ENCODE results near the gene TRAF2.

DNA sequence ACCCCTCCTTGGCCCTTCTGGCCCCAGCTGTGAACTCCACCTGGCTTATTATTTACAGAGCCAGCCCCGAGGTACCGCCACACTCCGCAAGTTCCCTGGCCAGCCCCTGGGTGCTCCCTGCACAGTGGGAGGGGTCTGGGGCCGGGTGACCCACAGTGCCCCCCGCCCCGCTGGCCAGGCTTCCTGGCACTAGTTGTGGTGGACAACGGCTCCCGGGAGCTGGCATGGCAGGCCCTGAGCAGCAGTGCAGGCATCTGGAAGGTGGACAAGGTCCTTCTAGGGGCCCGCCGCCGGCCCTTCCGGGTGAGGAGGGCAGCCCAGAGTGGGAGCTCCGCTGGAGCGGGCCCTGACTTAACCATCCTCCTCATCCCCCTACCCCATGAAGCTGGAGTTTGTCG, 30.2 kb upstream of the TRAF2 start:
- TF ChIP-seq, protein P1, sequence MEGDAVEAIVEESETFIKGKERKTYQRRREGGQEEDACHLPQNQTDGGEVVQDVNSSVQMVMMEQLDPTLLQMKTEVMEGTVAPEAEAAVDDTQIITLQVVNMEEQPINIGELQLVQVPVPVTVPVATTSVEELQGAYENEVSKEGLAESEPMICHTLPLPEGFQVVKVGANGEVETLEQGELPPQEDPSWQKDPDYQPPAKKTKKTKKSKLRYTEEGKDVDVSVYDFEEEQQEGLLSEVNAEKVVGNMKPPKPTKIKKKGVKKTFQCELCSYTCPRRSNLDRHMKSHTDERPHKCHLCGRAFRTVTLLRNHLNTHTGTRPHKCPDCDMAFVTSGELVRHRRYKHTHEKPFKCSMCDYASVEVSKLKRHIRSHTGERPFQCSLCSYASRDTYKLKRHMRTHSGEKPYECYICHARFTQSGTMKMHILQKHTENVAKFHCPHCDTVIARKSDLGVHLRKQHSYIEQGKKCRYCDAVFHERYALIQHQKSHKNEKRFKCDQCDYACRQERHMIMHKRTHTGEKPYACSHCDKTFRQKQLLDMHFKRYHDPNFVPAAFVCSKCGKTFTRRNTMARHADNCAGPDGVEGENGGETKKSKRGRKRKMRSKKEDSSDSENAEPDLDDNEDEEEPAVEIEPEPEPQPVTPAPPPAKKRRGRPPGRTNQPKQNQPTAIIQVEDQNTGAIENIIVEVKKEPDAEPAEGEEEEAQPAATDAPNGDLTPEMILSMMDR (IDR thresholded peaks at IDR 0.05; ENCODE audit: low read depth, low read length) = no peak
- TF ChIP-seq, protein P2, sequence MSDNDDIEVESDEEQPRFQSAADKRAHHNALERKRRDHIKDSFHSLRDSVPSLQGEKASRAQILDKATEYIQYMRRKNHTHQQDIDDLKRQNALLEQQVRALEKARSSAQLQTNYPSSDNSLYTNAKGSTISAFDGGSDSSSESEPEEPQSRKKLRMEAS (IDR thresholded peaks at IDR 0.05; ENCODE audit: low read depth, low read length) = no peak
- no peak for TF ChIP-seq MYC (IDR thresholded peaks at IDR 0.05; ENCODE audit: low read depth, low read length)
